GF-D8 (cell line): ENCODE measurements around the gene AFF3.
"Not testable (repeated sequence)": the region's sequence is repeated elsewhere in the genome, so short reads cannot be mapped to it uniquely, and the experiment has no call there.

Source experiments
- DNase-seq: peaks from one replicate; lab custom pipeline; 2025; lab: John Stamatoyannopoulos, UW

Gene AFF3

GRCh38 chr2:99550368-99550767 is 592.0 kb downstream of the AFF3 start:
- no peak for DNase-seq

DNA sequence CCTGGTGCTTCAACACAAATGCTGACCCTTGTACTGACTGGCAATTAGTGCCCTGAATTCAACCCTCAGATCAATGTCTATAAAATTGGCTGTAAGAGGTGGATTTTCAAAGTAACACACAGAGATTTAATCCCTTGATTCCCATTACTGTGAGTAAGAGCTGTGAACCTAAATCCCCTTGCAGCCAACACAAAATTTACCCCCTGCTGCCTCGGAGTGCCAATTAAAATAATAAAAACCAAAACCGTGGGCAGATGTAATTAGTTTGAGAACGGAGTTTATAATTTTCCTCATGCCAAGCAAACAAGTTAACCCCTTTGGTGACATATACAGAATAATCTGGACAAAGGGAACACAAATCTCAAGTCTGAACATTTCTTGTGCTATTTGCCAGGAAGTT is 596.8 kb downstream of the AFF3 start:
- DNase-seq: no peak

DNA sequence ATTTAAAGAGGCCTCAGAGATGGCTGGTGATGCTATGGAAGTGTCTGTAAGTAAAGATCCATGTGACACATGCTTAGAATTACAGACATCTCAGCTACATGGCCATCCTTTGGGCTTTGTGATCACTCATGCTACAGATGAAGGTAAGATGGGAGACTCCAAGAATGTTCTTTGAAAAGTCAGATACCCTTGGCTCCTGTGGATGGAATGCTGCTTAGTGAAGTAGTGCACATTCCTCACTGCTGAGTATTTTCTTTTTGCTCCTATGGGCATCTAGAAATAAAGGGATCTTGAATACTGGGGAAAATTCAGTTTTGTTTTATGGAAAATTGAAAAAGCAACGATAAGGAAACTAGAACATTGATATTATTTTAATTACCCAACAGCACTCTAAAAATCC is 597.3 kb downstream of the AFF3 start:
- DNase-seq: no peak

DNA sequence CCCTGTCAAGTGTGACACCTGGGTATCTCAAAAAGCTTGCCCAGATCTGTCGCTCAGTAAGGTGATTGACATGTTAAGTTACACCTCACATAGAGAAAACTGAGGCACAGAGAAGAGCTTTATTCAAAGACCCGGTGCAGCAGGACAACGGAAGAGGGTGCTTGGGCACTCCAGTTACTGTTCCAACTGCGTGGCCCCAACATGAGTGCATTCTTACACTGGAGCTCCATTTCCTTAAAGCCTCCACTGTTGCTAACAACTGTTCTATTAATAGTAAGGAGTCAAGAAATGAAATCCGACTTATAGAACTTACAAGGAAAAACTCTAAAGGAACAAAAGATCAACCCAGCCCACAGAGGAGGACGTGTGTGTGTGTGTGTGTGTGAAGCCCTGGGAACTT is 597.8 kb downstream of the AFF3 start:
- no peak for DNase-seq

- no peak for DNase-seq
Measured at GRCh38 chr2:99543247-99543646, 599.1 kb downstream of the AFF3 start.

DNA sequence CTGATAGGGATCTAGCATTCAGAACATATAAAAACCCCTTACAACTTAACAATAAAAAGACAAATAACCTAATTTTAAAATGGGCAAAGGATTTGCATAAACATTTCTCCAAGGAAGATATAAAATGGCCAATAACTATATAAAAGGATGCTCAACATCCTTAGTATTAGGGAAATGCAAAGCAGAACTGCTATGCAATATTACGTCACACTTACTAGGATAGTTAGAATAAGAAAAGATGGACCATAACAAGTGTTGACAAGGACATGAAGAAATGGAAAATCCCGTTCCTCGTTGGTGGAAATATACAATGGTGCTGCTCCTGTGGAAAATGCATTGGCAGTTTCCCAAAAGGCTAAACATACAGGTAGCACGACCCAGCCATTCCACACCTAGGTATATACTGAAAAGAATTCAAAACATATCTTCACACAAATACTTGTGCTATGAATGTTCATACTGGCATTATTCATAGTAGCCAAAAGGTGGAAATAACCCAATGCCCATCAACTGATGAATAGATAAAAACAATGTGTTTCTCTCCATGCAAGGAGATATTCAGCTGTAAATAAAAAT is 604.4 kb downstream of the AFF3 start:
- no peak for DNase-seq

- no peak for DNase-seq
Measured at GRCh38 chr2:99524056-99524455, 618.3 kb downstream of the AFF3 start.

DNA sequence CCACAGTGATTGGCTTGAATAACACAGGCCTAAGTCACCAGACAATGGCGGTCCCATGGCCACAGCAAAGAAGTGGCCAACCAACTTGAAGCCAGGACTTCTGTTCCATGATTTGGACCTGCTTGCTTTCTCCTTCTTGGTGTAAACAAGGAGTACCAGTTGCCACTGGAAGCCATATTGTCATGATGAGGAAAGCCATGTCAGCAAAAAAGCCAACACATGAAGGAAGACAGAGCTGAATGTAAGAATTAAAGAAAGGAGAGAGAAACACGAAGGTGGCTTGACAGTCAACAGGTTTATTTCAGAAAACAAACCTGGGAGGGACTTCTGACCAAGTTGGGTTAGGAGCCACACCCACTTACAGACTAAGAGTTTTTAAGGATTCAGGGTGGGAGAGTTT is 620.2 kb downstream of the AFF3 start:
- DNase-seq: no peak

DNA sequence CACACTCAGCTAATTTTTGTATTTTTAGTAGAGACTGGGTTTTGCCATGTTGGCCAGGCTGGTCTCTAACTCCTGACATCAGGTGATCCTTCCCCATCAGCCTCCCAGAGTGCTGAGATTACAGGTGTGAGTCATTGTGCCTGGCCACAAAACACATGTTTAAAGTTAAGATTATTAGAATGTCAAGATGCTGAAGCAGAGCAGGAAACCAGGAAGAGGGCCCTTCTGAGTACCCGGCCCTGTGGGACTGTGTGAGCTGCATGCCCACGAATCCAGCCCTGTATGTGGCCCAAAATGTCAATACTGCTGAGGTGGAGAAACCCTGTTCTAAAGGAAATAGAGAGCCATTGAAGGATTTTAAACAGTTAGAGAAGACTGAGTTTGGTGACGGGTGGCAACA is 621.6 kb downstream of the AFF3 start:
- DNase-seq: no peak

- DNase-seq: no peak
Measured at GRCh38 chr2:99520195-99520594, 622.2 kb downstream of the AFF3 start.

- no peak for DNase-seq
Measured at GRCh38 chr2:99514357-99514756, 628.0 kb downstream of the AFF3 start.

GRCh38 chr2:99512181-99512591 is 630.2 kb downstream of the AFF3 start:
- DNase-seq: no peak

GRCh38 chr2:99509387-99509786 is 633.0 kb downstream of the AFF3 start:
- no peak for DNase-seq

- no peak for DNase-seq
Measured at GRCh38 chr2:99507937-99508818, 634.2 kb downstream of the AFF3 start.

DNA sequence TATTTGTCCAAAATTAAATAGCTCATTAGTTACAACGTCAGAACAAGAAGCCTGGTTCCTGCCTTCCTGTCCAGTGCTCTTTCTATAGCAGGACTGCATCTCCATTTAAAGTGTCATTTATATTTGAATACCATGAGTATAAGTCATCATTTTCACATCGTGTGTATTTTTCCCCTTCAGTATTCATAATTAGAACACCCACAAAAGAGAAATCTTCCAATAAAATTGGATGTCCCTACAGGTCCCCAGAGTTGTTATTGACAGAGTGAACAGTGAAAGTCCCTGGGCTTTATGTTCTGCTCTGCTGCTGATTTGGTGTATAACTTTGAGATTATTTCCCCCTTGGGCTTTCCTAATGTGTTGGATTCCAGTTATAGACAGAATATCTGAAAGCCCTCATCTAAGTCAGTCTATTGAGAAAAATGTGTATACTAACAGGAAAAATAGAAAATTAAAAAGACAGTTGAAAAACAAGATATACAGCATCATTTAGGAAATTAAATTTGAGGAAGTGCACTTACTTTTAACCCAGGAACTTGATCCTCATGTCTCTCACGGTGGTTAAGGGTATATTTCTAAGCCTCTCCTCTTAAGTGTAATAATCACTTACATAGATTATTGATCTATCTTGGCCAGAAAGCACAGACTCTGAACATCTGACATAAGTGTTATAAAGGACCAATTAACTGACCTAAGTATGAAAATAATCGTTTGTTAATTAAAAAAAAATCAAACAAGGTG is 637.4 kb downstream of the AFF3 start:
- DNase-seq: no peak

DNA sequence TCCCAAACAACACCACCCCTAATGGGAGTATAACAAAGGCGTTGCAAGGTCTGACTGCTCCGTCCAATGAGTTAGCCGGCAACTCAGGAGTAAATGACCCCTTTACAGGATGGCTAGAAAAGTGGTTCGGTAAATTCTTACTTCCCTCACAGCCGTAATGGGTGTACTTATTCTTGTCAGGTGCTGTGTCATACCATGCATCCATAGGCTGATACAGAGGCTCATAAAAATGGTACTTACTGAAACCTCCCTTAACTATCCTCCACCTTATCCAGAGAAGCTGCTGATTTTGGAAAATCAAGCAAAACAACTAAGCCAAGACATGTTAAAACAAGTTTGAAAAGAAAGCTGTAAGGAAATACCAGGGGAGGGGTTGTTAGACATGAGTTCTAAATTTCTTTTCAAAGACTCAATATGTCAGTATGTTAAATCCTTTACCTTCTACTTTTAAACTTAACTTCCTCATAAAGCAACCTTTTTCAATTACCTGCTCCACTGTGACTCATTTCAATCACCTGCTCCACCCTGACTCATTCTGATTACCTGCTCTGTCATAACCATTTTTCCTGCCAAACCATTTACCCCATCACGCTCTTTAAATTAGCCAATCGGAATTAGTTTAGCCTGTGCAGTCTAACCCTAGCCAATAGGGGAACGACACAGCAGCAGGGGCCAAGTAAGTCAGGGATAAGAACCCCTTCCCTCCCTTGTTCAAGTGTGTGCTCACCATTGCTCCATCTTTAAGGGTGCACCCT is 638.6 kb downstream of the AFF3 start:
- not testable (repeated sequence) for DNase-seq

- no peak for DNase-seq
Measured at GRCh38 chr2:99496021-99496420, 646.4 kb downstream of the AFF3 start.
